HEK293 (cell line): ENCODE data around the gene NAGLU.

Experiments
- CTCF ChIA-PET: fragments of 350-600 bp; formaldehyde crosslinking; extraction: SDS; loops from one replicate; lab custom pipeline; 2021; ENCODE audit warnings: antibody characterized with exemption; lab: Yijun Ruan, JAX
- POLR2A ChIA-PET: fragments of 300-600 bp; formaldehyde crosslinking; extraction: SDS; loops from one replicate; lab custom pipeline; 2020; ENCODE audit warnings: antibody characterized with exemption, inconsistent platforms; lab: Yijun Ruan, JAX
- H3K27ac ChIP-seq: fragments of 200-500 bp; sonication (Bioruptor generic); 2 replicates; pipeline ENCODE4 v1.5.1; 2014; ENCODE audit warnings: low read depth, low read length, control low read depth, inconsistent platforms; ENCODE audit errors: extremely low read depth
- H3K36me3 ChIP-seq, 2 experiments: fragments of 200-500 bp in 1 of 2; sonication (Bioruptor generic) in 1 of 2; 1 replicate in 1 of 2; 2 replicates in 1 of 2; pipeline ENCODE4 v1.5.1; 2014 to 2017; ENCODE audit warnings: inconsistent platforms in 2 of 2, low read length in 2 of 2; ENCODE audit not compliant: control insufficient read depth in 2 of 2, insufficient read depth in 1 of 2
- H3K4me1 ChIP-seq: fragments of 200-500 bp; sonication (Bioruptor generic); 2 replicates; pipeline ENCODE4 v1.5.1; 2014; ENCODE audit warnings: mild to moderate bottlenecking, low read length, inconsistent platforms; ENCODE audit not compliant: control insufficient read depth, insufficient read depth
- H3K4me3 ChIP-seq: 2 replicates; pipeline ENCODE4 v1.5.1; 2011; ENCODE audit warnings: low read depth, mild to moderate bottlenecking, control low read depth, low read length, moderate library complexity
- H3K9me3 ChIP-seq: fragments of 200-500 bp; sonication (Bioruptor generic); 2 replicates; pipeline ENCODE4 v1.5.1; 2014; ENCODE audit warnings: low read depth, low read length, inconsistent platforms; ENCODE audit not compliant: control insufficient read depth, insufficient read depth
- GFI1B ChIP-seq: fragments of 450-650 bp; formaldehyde crosslinking; IDR thresholded peaks from 2 replicates; pipeline ENCODE4 v1.5.1; 2016; ENCODE audit warnings: missing biosample characterization, missing genetic modification characterization
- GLI2 ChIP-seq: fragments of 450-650 bp; formaldehyde crosslinking; IDR thresholded peaks from 2 replicates; pipeline ENCODE4; 2017; ENCODE audit warnings: missing biosample characterization, missing genetic modification characterization, low read depth, borderline replicate concordance
- HOXA7 ChIP-seq: sonication (generic); formaldehyde crosslinking; IDR thresholded peaks from 2 replicates; pipeline ENCODE4 v1.8.1; 2022; ENCODE audit warnings: missing genetic modification reagents, borderline replicate concordance
- KLF1 ChIP-seq: fragments of 450-650 bp; formaldehyde crosslinking; IDR thresholded peaks from 2 replicates; pipeline ENCODE4 v1.5.1; 2016; ENCODE audit warnings: missing biosample characterization, missing genetic modification characterization
- KLF16 ChIP-seq: fragments of 450-650 bp; formaldehyde crosslinking; IDR thresholded peaks from 2 replicates; pipeline ENCODE4 v1.5.1; 2017; ENCODE audit warnings: missing biosample characterization, missing genetic modification characterization
- MEIS1 ChIP-seq: sonication (generic); formaldehyde crosslinking; IDR thresholded peaks from 2 replicates; pipeline ENCODE4 v1.8.1; 2022; ENCODE audit warnings: missing genetic modification reagents, mild to moderate bottlenecking, borderline replicate concordance
- MYNN ChIP-seq: fragments of 450-650 bp; formaldehyde crosslinking; IDR thresholded peaks from 2 replicates; pipeline ENCODE4 v1.5.1; 2016; ENCODE audit warnings: missing biosample characterization, missing genetic modification characterization, borderline replicate concordance
- OSR2 ChIP-seq: fragments of 450-650 bp; formaldehyde crosslinking; IDR thresholded peaks from 2 replicates; pipeline ENCODE4 v1.5.1; 2016; ENCODE audit warnings: missing biosample characterization, missing genetic modification characterization
- SALL2 ChIP-seq: fragments of 450-650 bp; formaldehyde crosslinking; IDR thresholded peaks from 2 replicates; pipeline ENCODE4 v1.5.0; 2017; ENCODE audit warnings: missing biosample characterization, mild to moderate bottlenecking, missing genetic modification characterization, borderline replicate concordance
- ZBTB1 ChIP-seq: fragments of 450-650 bp; formaldehyde crosslinking; IDR thresholded peaks from 2 replicates; pipeline ENCODE4 v1.5.1; 2016; ENCODE audit warnings: missing biosample characterization, missing genetic modification characterization
- ZBTB17 ChIP-seq: fragments of 450-650 bp; formaldehyde crosslinking; IDR thresholded peaks from 2 replicates; pipeline ENCODE4 v1.5.1; 2016; ENCODE audit warnings: missing biosample characterization, missing genetic modification characterization
- ZFHX2 ChIP-seq: fragments of 450-650 bp; formaldehyde crosslinking; conservative IDR thresholded peaks from 2 replicates; pipeline ENCODE4 v1.5.1; 2016; ENCODE audit warnings: missing biosample characterization, missing genetic modification characterization
- ZIC2 ChIP-seq: fragments of 450-650 bp; formaldehyde crosslinking; IDR thresholded peaks from 2 replicates; pipeline ENCODE4 v1.5.1; 2016; ENCODE audit warnings: missing biosample characterization, missing genetic modification characterization
- ZNF146 ChIP-seq: fragments of 450-650 bp; formaldehyde crosslinking; IDR thresholded peaks from 2 replicates; pipeline ENCODE4 v1.5.1; 2016; ENCODE audit warnings: missing biosample characterization, missing genetic modification characterization
- ZNF155 ChIP-seq: fragments of 450-650 bp; formaldehyde crosslinking; IDR thresholded peaks from 2 replicates; pipeline ENCODE4 v1.5.1; 2016; ENCODE audit warnings: missing biosample characterization, missing genetic modification characterization
- ZNF174 ChIP-seq: fragments of 450-650 bp; formaldehyde crosslinking; IDR thresholded peaks from 2 replicates; pipeline ENCODE4 v1.5.0; 2017; ENCODE audit warnings: missing biosample characterization, mild to moderate bottlenecking, missing genetic modification characterization
- ZNF202 ChIP-seq: fragments of 450-650 bp; formaldehyde crosslinking; IDR thresholded peaks from 2 replicates; pipeline ENCODE4 v1.5.1; 2016; ENCODE audit warnings: missing biosample characterization, missing genetic modification characterization, borderline replicate concordance
- ZNF223 ChIP-seq: fragments of 450-650 bp; formaldehyde crosslinking; IDR thresholded peaks from 2 replicates; pipeline ENCODE4 v1.5.1; 2016; ENCODE audit warnings: missing biosample characterization, missing genetic modification characterization
- ZNF311 ChIP-seq: fragments of 450-650 bp; formaldehyde crosslinking; IDR thresholded peaks from 2 replicates; pipeline ENCODE4 v1.5.1; 2017; ENCODE audit warnings: missing biosample characterization, missing genetic modification characterization, borderline replicate concordance
- ZNF404 ChIP-seq: fragments of 450-650 bp; formaldehyde crosslinking; IDR thresholded peaks from 2 replicates; pipeline ENCODE4 v1.5.1; 2017; ENCODE audit warnings: missing biosample characterization, missing genetic modification characterization
- ZNF433 ChIP-seq: fragments of 450-650 bp; formaldehyde crosslinking; IDR thresholded peaks from 2 replicates; pipeline ENCODE4 v1.5.1; 2016; ENCODE audit warnings: missing biosample characterization, missing genetic modification characterization, low read depth
- ZNF48 ChIP-seq: fragments of 450-650 bp; formaldehyde crosslinking; IDR thresholded peaks from 2 replicates; pipeline ENCODE4 v1.5.1; 2016; ENCODE audit warnings: missing biosample characterization, missing genetic modification characterization
- ZNF544 ChIP-seq: fragments of 450-650 bp; formaldehyde crosslinking; IDR thresholded peaks from 2 replicates; pipeline ENCODE4 v1.5.0; 2017; ENCODE audit warnings: missing biosample characterization, missing genetic modification characterization
- ZNF624 ChIP-seq: fragments of 450-650 bp; formaldehyde crosslinking; IDR thresholded peaks from 2 replicates; pipeline ENCODE4 v1.5.1; 2017; ENCODE audit warnings: missing biosample characterization, missing genetic modification characterization
- ZNF776 ChIP-seq: fragments of 450-650 bp; formaldehyde crosslinking; IDR thresholded peaks from 2 replicates; pipeline ENCODE4 v1.5.0; 2017; ENCODE audit warnings: missing biosample characterization, missing genetic modification characterization, borderline replicate concordance
- ZXDB ChIP-seq: fragments of 450-650 bp; formaldehyde crosslinking; IDR thresholded peaks from 2 replicates; pipeline ENCODE4 v1.5.1; 2016; ENCODE audit warnings: missing biosample characterization, missing genetic modification characterization
- TF ChIP-seq, protein P1 (sequence below): fragments of 450-650 bp; formaldehyde crosslinking; optimal IDR thresholded peaks from 2 replicates; pipeline ENCODE3; 2016; ENCODE audit warnings: missing biosample characterization, mild to moderate bottlenecking, missing genetic modification characterization
- TF ChIP-seq, protein P2 (sequence below): fragments of 450-650 bp; formaldehyde crosslinking; IDR thresholded peaks from 2 replicates; pipeline ENCODE4 v1.5.1; 2016; ENCODE audit warnings: missing biosample characterization, missing genetic modification characterization
- TF ChIP-seq, protein P3 (sequence below): fragments of 450-650 bp; formaldehyde crosslinking; IDR thresholded peaks from 2 replicates; pipeline ENCODE4 v1.5.1; 2016; ENCODE audit warnings: missing biosample characterization, missing genetic modification characterization
- TF ChIP-seq, protein P4 (sequence below): fragments of 450-650 bp; formaldehyde crosslinking; IDR thresholded peaks from 2 replicates; pipeline ENCODE4 v1.5.1; 2016; ENCODE audit warnings: missing biosample characterization, missing genetic modification characterization

Gene NAGLU

DNA sequence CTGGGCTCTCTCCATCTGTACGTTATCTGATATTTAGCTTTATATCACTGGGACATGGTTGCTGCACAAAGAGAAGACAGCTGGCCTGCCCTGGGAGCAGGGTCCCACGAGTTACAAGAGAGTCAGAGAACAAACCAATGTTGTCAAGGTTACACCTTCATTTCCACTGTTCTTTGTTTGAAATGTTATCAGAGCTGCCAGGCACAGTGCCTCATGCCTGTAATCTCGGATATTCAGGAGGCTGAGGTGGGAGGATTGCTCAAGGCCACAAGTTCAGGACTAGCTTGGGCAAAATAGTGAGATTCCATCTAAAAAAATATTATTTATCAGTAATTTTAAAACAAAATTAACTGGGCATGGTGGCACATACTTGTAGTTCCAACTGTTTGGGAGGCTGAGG, 42.7 kb upstream of the NAGLU start:
- POLR2A ChIA-PET = interaction anchor here (0.6 kb wide), 1 partner anchor 517 kb away, joined by 7 read pairs; no protein-coding TSS in a partner anchor
- TF ChIP-seq ZNF48 (tag by site-specific recombination) = no peak
- no peak for TF ChIP-seq ZNF311 (tag by site-specific recombination)
- TF ChIP-seq MYNN (tag by site-specific recombination) = no peak
- no peak for TF ChIP-seq ZXDB
- no peak for TF ChIP-seq ZNF223 (tag by site-specific recombination)
- TF ChIP-seq SALL2 (tag by site-specific recombination) = no peak
- TF ChIP-seq ZIC2 (tag by site-specific recombination) = no peak
- TF ChIP-seq ZNF544 (tag by site-specific recombination) = no peak
- no peak for TF ChIP-seq GLI2 (tag by site-specific recombination)
- no peak for TF ChIP-seq MEIS1 (CRISPR knock-in tag)
- TF ChIP-seq HOXA7 (CRISPR knock-in tag) = no peak
- TF ChIP-seq ZNF776 (tag by site-specific recombination) = no peak
- TF ChIP-seq, protein P1, sequence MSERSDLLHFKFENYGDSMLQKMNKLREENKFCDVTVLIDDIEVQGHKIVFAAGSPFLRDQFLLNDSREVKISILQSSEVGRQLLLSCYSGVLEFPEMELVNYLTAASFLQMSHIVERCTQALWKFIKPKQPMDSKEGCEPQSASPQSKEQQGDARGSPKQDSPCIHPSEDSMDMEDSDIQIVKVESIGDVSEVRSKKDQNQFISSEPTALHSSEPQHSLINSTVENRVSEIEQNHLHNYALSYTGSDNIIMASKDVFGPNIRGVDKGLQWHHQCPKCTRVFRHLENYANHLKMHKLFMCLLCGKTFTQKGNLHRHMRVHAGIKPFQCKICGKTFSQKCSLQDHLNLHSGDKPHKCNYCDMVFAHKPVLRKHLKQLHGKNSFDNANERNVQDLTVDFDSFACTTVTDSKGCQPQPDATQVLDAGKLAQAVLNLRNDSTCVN = no peak
- TF ChIP-seq ZNF624 (tag by site-specific recombination) = no peak
- TF ChIP-seq ZNF174 (tag by site-specific recombination) = no peak
- TF ChIP-seq, protein P2, sequence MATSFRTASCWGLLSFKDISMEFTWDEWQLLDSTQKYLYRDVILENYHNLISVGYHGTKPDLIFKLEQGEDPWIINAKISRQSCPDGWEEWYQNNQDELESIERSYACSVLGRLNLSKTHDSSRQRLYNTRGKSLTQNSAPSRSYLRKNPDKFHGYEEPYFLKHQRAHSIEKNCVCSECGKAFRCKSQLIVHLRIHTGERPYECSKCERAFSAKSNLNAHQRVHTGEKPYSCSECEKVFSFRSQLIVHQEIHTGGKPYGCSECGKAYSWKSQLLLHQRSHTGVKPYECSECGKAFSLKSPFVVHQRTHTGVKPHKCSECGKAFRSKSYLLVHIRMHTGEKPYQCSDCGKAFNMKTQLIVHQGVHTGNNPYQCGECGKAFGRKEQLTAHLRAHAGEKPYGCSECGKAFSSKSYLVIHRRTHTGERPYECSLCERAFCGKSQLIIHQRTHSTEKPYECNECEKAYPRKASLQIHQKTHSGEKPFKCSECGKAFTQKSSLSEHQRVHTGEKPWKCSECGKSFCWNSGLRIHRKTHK (tag by site-specific recombination) = no peak
- TF ChIP-seq ZNF202 (tag by site-specific recombination) = no peak
- no peak for TF ChIP-seq KLF16
- TF ChIP-seq, protein P3, sequence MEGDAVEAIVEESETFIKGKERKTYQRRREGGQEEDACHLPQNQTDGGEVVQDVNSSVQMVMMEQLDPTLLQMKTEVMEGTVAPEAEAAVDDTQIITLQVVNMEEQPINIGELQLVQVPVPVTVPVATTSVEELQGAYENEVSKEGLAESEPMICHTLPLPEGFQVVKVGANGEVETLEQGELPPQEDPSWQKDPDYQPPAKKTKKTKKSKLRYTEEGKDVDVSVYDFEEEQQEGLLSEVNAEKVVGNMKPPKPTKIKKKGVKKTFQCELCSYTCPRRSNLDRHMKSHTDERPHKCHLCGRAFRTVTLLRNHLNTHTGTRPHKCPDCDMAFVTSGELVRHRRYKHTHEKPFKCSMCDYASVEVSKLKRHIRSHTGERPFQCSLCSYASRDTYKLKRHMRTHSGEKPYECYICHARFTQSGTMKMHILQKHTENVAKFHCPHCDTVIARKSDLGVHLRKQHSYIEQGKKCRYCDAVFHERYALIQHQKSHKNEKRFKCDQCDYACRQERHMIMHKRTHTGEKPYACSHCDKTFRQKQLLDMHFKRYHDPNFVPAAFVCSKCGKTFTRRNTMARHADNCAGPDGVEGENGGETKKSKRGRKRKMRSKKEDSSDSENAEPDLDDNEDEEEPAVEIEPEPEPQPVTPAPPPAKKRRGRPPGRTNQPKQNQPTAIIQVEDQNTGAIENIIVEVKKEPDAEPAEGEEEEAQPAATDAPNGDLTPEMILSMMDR (tag by site-specific recombination) = no peak
- TF ChIP-seq ZNF155 (tag by site-specific recombination) = no peak
- TF ChIP-seq, all 188 proteins: peak for 0
- Histone ChIP-seq H3K4me1 (no peaks in the 10 kb centered on the region), H3K27ac (no peak overlapping the region), H3K36me3 (peaks cover 83 to 87% of the 10 kb centered on the region in 2 experiments), H3K4me3 (no peak overlapping the region), H3K9me3 (no peaks in the 10 kb centered on the region)
- CTCF ChIA-PET = interaction anchor here (0.6 to 1.3 kb wide), 4 partner anchors 22 to 90 kb away, joined by 3 to 5 read pairs (median 3); no protein-coding TSS in a partner anchor

DNA sequence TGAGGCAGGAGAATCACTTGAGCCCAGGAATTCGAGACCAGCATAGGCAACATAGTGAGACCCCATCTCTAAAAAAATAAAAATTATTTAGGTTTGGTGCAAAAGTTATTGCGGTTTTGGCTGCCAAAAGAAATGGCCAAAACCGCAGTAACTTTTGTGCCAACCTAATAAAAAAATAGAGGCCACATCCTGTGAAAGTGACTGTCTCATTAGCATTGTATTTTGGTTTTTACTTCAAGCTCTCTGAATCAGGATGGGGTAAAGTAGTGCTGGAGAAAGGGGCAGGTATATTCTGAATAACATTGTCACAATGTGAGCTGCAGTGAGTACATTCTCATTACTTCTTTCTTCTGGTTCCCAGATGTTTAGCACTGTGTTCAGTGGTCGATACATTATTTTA, 41.4 kb upstream of the NAGLU start:
- Histone ChIP-seq H3K9me3 (no peaks in the 10 kb centered on the region), H3K36me3 (peaks cover 84 to 91% of the 10 kb centered on the region in 2 experiments), H3K27ac (no peak overlapping the region), H3K4me3 (no peak overlapping the region), H3K4me1 (no peaks in the 10 kb centered on the region)
- ChIA-PET CTCF (interaction anchor here (0.5 to 2.1 kb wide), 9 partner anchors 9 to 198 kb away, joined by 3 to 7 read pairs (median 3); no protein-coding TSS in a partner anchor), POLR2A (interaction anchor here (0.6 to 0.7 kb wide), 2 partner anchors 46 to 183 kb away, joined by 3 read pairs; no protein-coding TSS in a partner anchor)
- TF ChIP-seq, protein P3 (tag by site-specific recombination) = no peak
- TF ChIP-seq, protein P4, sequence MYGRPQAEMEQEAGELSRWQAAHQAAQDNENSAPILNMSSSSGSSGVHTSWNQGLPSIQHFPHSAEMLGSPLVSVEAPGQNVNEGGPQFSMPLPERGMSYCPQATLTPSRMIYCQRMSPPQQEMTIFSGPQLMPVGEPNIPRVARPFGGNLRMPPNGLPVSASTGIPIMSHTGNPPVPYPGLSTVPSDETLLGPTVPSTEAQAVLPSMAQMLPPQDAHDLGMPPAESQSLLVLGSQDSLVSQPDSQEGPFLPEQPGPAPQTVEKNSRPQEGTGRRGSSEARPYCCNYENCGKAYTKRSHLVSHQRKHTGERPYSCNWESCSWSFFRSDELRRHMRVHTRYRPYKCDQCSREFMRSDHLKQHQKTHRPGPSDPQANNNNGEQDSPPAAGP (tag by site-specific recombination) = no peak
- no peak for TF ChIP-seq ZBTB17 (tag by site-specific recombination)
- TF ChIP-seq OSR2 (tag by site-specific recombination) = no peak
- TF ChIP-seq ZNF404 (tag by site-specific recombination) = no peak
- no peak for TF ChIP-seq GFI1B
- TF ChIP-seq ZNF146 = no peak
- no peak for TF ChIP-seq KLF1
- no peak for TF ChIP-seq ZFHX2 (tag by site-specific recombination)
- no peak for TF ChIP-seq ZNF433 (tag by site-specific recombination)
- TF ChIP-seq ZBTB1 = no peak
